Endodermal cell (in vitro differentiated cells): Measurements from ENCODE around the gene SLAMF7. TPM values are rescaled to one million over a fixed set of nuclear protein-coding genes. Genes with fewer than 3 reads are reported as not detected.

Experiments used
- DNase-seq: peaks from one replicate; pipeline ENCODE4 v3.0.0-alpha.2; 2017
- H3K27ac ChIP-seq: 2 replicates; pipeline ENCODE4 v1.5.1; 2013; ENCODE audit warnings: mild to moderate bottlenecking, low read depth, low read length, moderate library complexity
- H3K27me3 ChIP-seq: 2 replicates; pipeline ENCODE4 v1.6.1; 2013; ENCODE audit warnings: mild to moderate bottlenecking, low read length, moderate library complexity; ENCODE audit not compliant: insufficient read depth, control insufficient read depth, poor library complexity, severe bottlenecking
- H3K36me3 ChIP-seq: 2 replicates; pipeline ENCODE4 v1.7.0; 2013; ENCODE audit warnings: mild to moderate bottlenecking, low read length, moderate library complexity; ENCODE audit not compliant: control insufficient read depth, insufficient read depth
- H3K4me1 ChIP-seq: one replicate; pipeline ENCODE4 v1.7.0; 2013; ENCODE audit warnings: low read length; ENCODE audit not compliant: control insufficient read depth, insufficient read depth
- H3K4me3 ChIP-seq: 2 replicates; pipeline ENCODE4 v1.5.1; 2013; ENCODE audit warnings: mild to moderate bottlenecking, low read length, moderate library complexity
- H3K9ac ChIP-seq: 2 replicates; pipeline ENCODE4 v1.6.1; 2013; ENCODE audit warnings: mild to moderate bottlenecking, low read length, moderate library complexity; ENCODE audit not compliant: poor library complexity, severe bottlenecking; ENCODE audit errors: extremely low read depth
- H3K9me3 ChIP-seq: 2 replicates; pipeline ENCODE4 v1.6.1; 2013; ENCODE audit warnings: mild to moderate bottlenecking, low read length, moderate library complexity; ENCODE audit not compliant: control insufficient read depth
- H3K27ac Mint-ChIP-seq: 2 replicates; pipeline ENCODE4 v1.8.0; 2020; ENCODE audit warnings: mixed read lengths
- H3K27me3 Mint-ChIP-seq: 2 replicates; pipeline ENCODE4 v1.8.0; 2021; ENCODE audit warnings: mild to moderate bottlenecking, mixed read lengths; ENCODE audit not compliant: insufficient read depth
- H3K36me3 Mint-ChIP-seq: 2 replicates; pipeline ENCODE4 v1.8.0; 2020; ENCODE audit warnings: low read depth, mixed read lengths
- H3K4me1 Mint-ChIP-seq: 2 replicates; pipeline ENCODE4 v1.8.0; 2020; ENCODE audit warnings: mixed read lengths
- H3K4me3 Mint-ChIP-seq: 2 replicates; pipeline ENCODE4 v1.8.0; 2020; ENCODE audit warnings: mild to moderate bottlenecking, moderate library complexity, mixed read lengths
- H3K9me3 Mint-ChIP-seq: 2 replicates; pipeline ENCODE4 v1.8.0; 2020; ENCODE audit warnings: mild to moderate bottlenecking, mixed read lengths
- WGBS, 2 experiments: methylation state at CpG; one replicate each; pipeline versions ENCODE4 v1.1.5 to v1.1.7; 2013; ENCODE audit warnings: missing lambda C conversion rate in 2 of 2, mixed read lengths in 1 of 2; ENCODE audit not compliant: insufficient coverage in 1 of 2, insufficient read length in 1 of 2; 5-methylcytosine and 5-hydroxymethylcytosine counted together
- total RNA-seq, 2 donors: library from RNA; stranded (reverse); fragmentation: NEBNext Ultra II Directional in 1 of 2; extraction: Animal tissue kit (Norgen Biotek cat#: 25700) in 1 of 2; gene quantifications; 2 replicates in 1 of 2; 3 replicates in 1 of 2; pipeline ENCODE4 v1.2.1, GENCODE V29; 2021
- TF ChIP-seq, protein P1 (sequence below): fragments of 200-600 bp; sonication (generic); conservative IDR thresholded peaks from 2 replicates; pipeline ENCODE4 v1.5.0; 2021; ENCODE audit warnings: antibody characterized with exemption, mild to moderate bottlenecking

Gene SLAMF7
- total RNA-seq, 2 donors from 2014 or later = not detected

GRCh38 chr1:160744199-160744851 lies 5.3 kb downstream of the SLAMF7 start:
- Histone ChIP-seq H3K27me3 (no peaks in the 10 kb centered on the region), H3K36me3 (no peaks in the 10 kb centered on the region), H3K4me1 (no peaks in the 10 kb centered on the region), H3K9me3 (no peaks in the 10 kb centered on the region), H3K4me3 (no peak overlapping the region), H3K27ac (no peak overlapping the region), H3K9ac (no peak overlapping the region)
- WGBS, 2 experiments = 90 to 96% methylated on average over 3 to 7 of the region's 7 CpGs
- Mint-ChIP-seq H3K4me1 (peaks cover 17% of the 10 kb centered on the region), H3K36me3 (no peaks in the 10 kb centered on the region), H3K9me3 (no peaks in the 10 kb centered on the region), H3K27me3 (no peaks in the 10 kb centered on the region), H3K27ac (no peak overlapping the region), H3K4me3 (no peak overlapping the region)
- DNase-seq = no peak
- TF ChIP-seq, protein P1, sequence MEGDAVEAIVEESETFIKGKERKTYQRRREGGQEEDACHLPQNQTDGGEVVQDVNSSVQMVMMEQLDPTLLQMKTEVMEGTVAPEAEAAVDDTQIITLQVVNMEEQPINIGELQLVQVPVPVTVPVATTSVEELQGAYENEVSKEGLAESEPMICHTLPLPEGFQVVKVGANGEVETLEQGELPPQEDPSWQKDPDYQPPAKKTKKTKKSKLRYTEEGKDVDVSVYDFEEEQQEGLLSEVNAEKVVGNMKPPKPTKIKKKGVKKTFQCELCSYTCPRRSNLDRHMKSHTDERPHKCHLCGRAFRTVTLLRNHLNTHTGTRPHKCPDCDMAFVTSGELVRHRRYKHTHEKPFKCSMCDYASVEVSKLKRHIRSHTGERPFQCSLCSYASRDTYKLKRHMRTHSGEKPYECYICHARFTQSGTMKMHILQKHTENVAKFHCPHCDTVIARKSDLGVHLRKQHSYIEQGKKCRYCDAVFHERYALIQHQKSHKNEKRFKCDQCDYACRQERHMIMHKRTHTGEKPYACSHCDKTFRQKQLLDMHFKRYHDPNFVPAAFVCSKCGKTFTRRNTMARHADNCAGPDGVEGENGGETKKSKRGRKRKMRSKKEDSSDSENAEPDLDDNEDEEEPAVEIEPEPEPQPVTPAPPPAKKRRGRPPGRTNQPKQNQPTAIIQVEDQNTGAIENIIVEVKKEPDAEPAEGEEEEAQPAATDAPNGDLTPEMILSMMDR = no peak

GRCh38 chr1:160744852-160745520 lies 5.9 kb downstream of the SLAMF7 start:
- H3K36me3 ChIP-seq = no peaks in the 10 kb centered on the region
- H3K9me3 Mint-ChIP-seq = no peaks in the 10 kb centered on the region
- H3K36me3 Mint-ChIP-seq = no peaks in the 10 kb centered on the region
- H3K4me3 Mint-ChIP-seq = no peak overlapping the region
- 76 to 81% methylated on average over 4 to 5 of the region's 5 CpGs for WGBS, 2 experiments
- H3K4me1 ChIP-seq = no peaks in the 10 kb centered on the region
- no peak overlapping the region for H3K9ac ChIP-seq
- no peak for DNase-seq
- TF ChIP-seq, protein P1 = no peak
- no peak overlapping the region for H3K4me3 ChIP-seq
- H3K27me3 Mint-ChIP-seq = no peaks in the 10 kb centered on the region
- no peaks in the 10 kb centered on the region for H3K9me3 ChIP-seq
- peaks cover 17% of the 10 kb centered on the region for H3K4me1 Mint-ChIP-seq
- no peaks in the 10 kb centered on the region for H3K27me3 ChIP-seq
- H3K27ac Mint-ChIP-seq = no peak overlapping the region
- no peak overlapping the region for H3K27ac ChIP-seq

GRCh38 chr1:160745551-160745950 lies 6.5 kb downstream of the SLAMF7 start:
- H3K4me1 ChIP-seq = no peaks in the 10 kb centered on the region
- no peak overlapping the region for H3K4me3 Mint-ChIP-seq
- no peak overlapping the region for H3K4me3 ChIP-seq
- no peaks in the 10 kb centered on the region for H3K36me3 ChIP-seq
- H3K9me3 ChIP-seq = no peaks in the 10 kb centered on the region
- H3K9ac ChIP-seq = no peak overlapping the region
- no peak overlapping the region for H3K27ac Mint-ChIP-seq
- TF ChIP-seq, protein P1 = no peak
- peaks cover 4% of the 10 kb centered on the region for H3K27me3 Mint-ChIP-seq
- DNase-seq = no peak
- H3K27ac ChIP-seq = no peak overlapping the region
- peaks cover 17% of the 10 kb centered on the region for H3K4me1 Mint-ChIP-seq
- H3K36me3 Mint-ChIP-seq = no peaks in the 10 kb centered on the region
- peaks cover 3% of the 10 kb centered on the region for H3K27me3 ChIP-seq
- no peaks in the 10 kb centered on the region for H3K9me3 Mint-ChIP-seq
- 88% methylated on average over 1 of the region's 1 CpG; no CpG with 5 or more reads in 1 of the 2 experiments for WGBS, 2 experiments
